ENCODE results near the gene MRPS7. TPM values are rescaled to one million over a fixed set of nuclear protein-coding genes. Genes with fewer than 3 reads are reported as not detected.

The MRPS7 gene
- total and polyA plus RNA-seq, 2 donors (not counting 1 experiment from before 2014, with no cell fraction given), result 25.1 to 42.6 TPM

GRCh38 chr17:75232786-75233185 lies 28.9 kb upstream of the MRPS7 start:
- H3K27me3 ChIP-seq (replicated peaks in 1 of 4; ENCODE audit: control extremely low read depth in 1 of 4, control insufficient read depth in 3 of 4, insufficient read depth in 4 of 4, low read length in 3 of 4), result no peaks in the 10 kb centered on the region
- H3K9me3 Mint-ChIP-seq (ENCODE audit: insufficient read depth), result no peaks in the 10 kb centered on the region
- intact Hi-C loops (cut with micrococcal nuclease), result no loop called here
- H3K27ac Mint-ChIP-seq, result no peak overlapping the region
- H3K4me3 ChIP-seq (ENCODE audit: control extremely low read depth in 1 of 5, extremely low read depth in 1 of 5, insufficient read depth in 1 of 5, low read depth in 2 of 5, low read length in 4 of 5), result no peak overlapping the region
- POLR2A ChIA-PET, result no interaction called here
- no peaks in the 10 kb centered on the region for H4K20me1 ChIP-seq (ENCODE audit: control insufficient read depth, insufficient read depth, low read length, poor library complexity, severe bottlenecking)
- DNase-seq (no peak), ATAC-seq (ENCODE audit: low read depth) (no peak)
- no peaks in the 10 kb centered on the region for H3K4me1 Mint-ChIP-seq
- no peak overlapping the region for H2AFZ ChIP-seq (ENCODE audit: insufficient read depth, low read depth, low read length, poor library complexity, severe bottlenecking)
- no peaks in the 10 kb centered on the region for H3K9me3 ChIP-seq (ENCODE audit: control extremely low read depth in 1 of 3, control insufficient read depth in 2 of 3, insufficient read depth in 1 of 3, low read length in 2 of 3)
- H3K36me3 ChIP-seq (replicated peaks in 1 of 2; ENCODE audit: control extremely low read depth in 1 of 2, control insufficient read depth in 1 of 2, extremely low read depth in 1 of 2, insufficient read depth in 2 of 2, low read length in 1 of 2), result peaks cover 25 to 80% of the 10 kb centered on the region in 2 experiments
- H3K27ac ChIP-seq (ENCODE audit: low read length in 2 of 2), result no peak overlapping the region
- H3K4me3 Mint-ChIP-seq, result no peak overlapping the region
- peaks cover 2% of the 10 kb centered on the region for H3K79me2 ChIP-seq (ENCODE audit: control insufficient read depth, insufficient read depth, low read length)
- H3K27me3 Mint-ChIP-seq, result no peaks in the 10 kb centered on the region
- CTCF ChIA-PET, result no interaction called here
- H3K4me1 ChIP-seq (ENCODE audit: control insufficient read depth in 2 of 2, insufficient read depth in 2 of 2, low read length in 2 of 2), result no peaks in the 10 kb centered on the region
- H3K4me2 ChIP-seq (replicated peaks; ENCODE audit: low read depth, low read length, poor library complexity, severe bottlenecking), result no peak overlapping the region
- no peak for TF ChIP-seq CTCF (IDR thresholded peaks at IDR 0.05)
- TF ChIP-seq EZH2 (IDR thresholded peaks at IDR 0.05; ENCODE audit: borderline replicate concordance, insufficient read depth, low read depth, low read length, poor library complexity, severe bottlenecking), result no peak
- H3K9ac ChIP-seq (ENCODE audit: low read length), result no peak overlapping the region
- WGBS (ENCODE audit: insufficient coverage), result 99% methylated on average over 12 of the region's 13 CpGs

GRCh38 chr17:75237100-75238014 lies 24.3 kb upstream of the MRPS7 start:
- TF ChIP-seq EZH2 (IDR thresholded peaks at IDR 0.05; ENCODE audit: borderline replicate concordance, insufficient read depth, low read depth, low read length, poor library complexity, severe bottlenecking) (no peak), CTCF (IDR thresholded peaks at IDR 0.05) (no peak)
- H3K9me3 Mint-ChIP-seq (ENCODE audit: insufficient read depth), result no peaks in the 10 kb centered on the region
- no peaks in the 10 kb centered on the region for H3K27me3 ChIP-seq (replicated peaks in 1 of 4; ENCODE audit: control extremely low read depth in 1 of 4, control insufficient read depth in 3 of 4, insufficient read depth in 4 of 4, low read length in 3 of 4)
- no peak overlapping the region for H3K4me3 Mint-ChIP-seq
- no peaks in the 10 kb centered on the region for H3K27me3 Mint-ChIP-seq
- POLR2A ChIA-PET, result interaction anchor here (0.6 kb wide), 2 partner anchors 364 to 663 kb away, joined by 4 to 14 read pairs; no protein-coding TSS in a partner anchor
- ATAC-seq (ENCODE audit: low read depth) (no peak), DNase-seq (no peak)
- peaks cover 10 to 26% of the 10 kb centered on the region in 2 donors for H3K4me1 ChIP-seq (ENCODE audit: control insufficient read depth in 2 of 2, insufficient read depth in 2 of 2, low read length in 2 of 2)
- peaks cover 3% of the 10 kb centered on the region for H3K79me2 ChIP-seq (ENCODE audit: control insufficient read depth, insufficient read depth, low read length)
- H3K36me3 ChIP-seq (replicated peaks in 1 of 2; ENCODE audit: control extremely low read depth in 1 of 2, control insufficient read depth in 1 of 2, extremely low read depth in 1 of 2, insufficient read depth in 2 of 2, low read length in 1 of 2), result peaks cover 20 to 88% of the 10 kb centered on the region in 2 experiments
- intact Hi-C loops (cut with micrococcal nuclease), result loop anchor here (1.0 kb wide), 3 partner anchors 123 to 276 kb away; partner anchors contain the start of gene ARMC7
- no peak overlapping the region for H2AFZ ChIP-seq (ENCODE audit: insufficient read depth, low read depth, low read length, poor library complexity, severe bottlenecking)
- no peak overlapping the region for H3K27ac ChIP-seq (ENCODE audit: low read length in 2 of 2)
- H3K9me3 ChIP-seq (ENCODE audit: control extremely low read depth in 1 of 3, control insufficient read depth in 2 of 3, insufficient read depth in 1 of 3, low read length in 2 of 3), result no peaks in the 10 kb centered on the region
- peak overlapping the region; percentile 16 for H3K27ac Mint-ChIP-seq
- no peak overlapping the region for H3K4me2 ChIP-seq (replicated peaks; ENCODE audit: low read depth, low read length, poor library complexity, severe bottlenecking)
- no peak overlapping the region for H3K9ac ChIP-seq (ENCODE audit: low read length)
- CTCF ChIA-PET, result interaction anchor here (0.5 to 3.8 kb wide), 15 partner anchors 7 to 776 kb away, joined by 3 to 25 read pairs (median 3); partner anchors contain the start of genes MIF4GD and NUP85
- no peaks in the 10 kb centered on the region for H4K20me1 ChIP-seq (ENCODE audit: control insufficient read depth, insufficient read depth, low read length, poor library complexity, severe bottlenecking)
- 90% methylated on average over 8 of the region's 12 CpGs for WGBS (ENCODE audit: insufficient coverage)
- peaks cover 21% of the 10 kb centered on the region for H3K4me1 Mint-ChIP-seq
- H3K4me3 ChIP-seq (ENCODE audit: control extremely low read depth in 1 of 5, extremely low read depth in 1 of 5, insufficient read depth in 1 of 5, low read depth in 2 of 5, low read length in 4 of 5), result no peak overlapping the region
